HepG2 (cell line): Measurements from ENCODE around the gene LRRC55. TPM values are rescaled to one million over a fixed set of nuclear protein-coding genes. Genes with fewer than 3 reads are reported as not detected.

Source experiments
- ATAC-seq: fragments of 200-7000 bp; cut with Tn5 transposase; 3 replicates; pipeline ENCODE4 v1.9.1; 2020; ENCODE audit warnings: mild to moderate bottlenecking, moderate library complexity
- BruUV-seq: library from RNA; stranded (reverse); fragments of 400-500 nt; replicated peaks from 2 replicates; lab custom pipeline; 2021; lab: Mats Ljungman, UMichigan
- CTCF ChIA-PET: fragments of 300-600 bp; formaldehyde crosslinking; extraction: SDS; loops from one replicate; lab custom pipeline; 2021; ENCODE audit warnings: low total read pairs, inconsistent platforms, low intra/inter-chr PET ratio; lab: Yijun Ruan, JAX
- POLR2A ChIA-PET: fragments of 350-600 bp; sonication (Branson Sonifier 250); formaldehyde crosslinking; loops from one replicate; lab custom pipeline; 2020; ENCODE audit warnings: antibody characterized with exemption, inconsistent platforms; lab: Yijun Ruan, JAX
- DNase-seq: peaks from one replicate; pipeline ENCODE4 v3.0.0-alpha.2; 2015; ENCODE audit warnings: low spot score
- FAIRE-seq: peaks from 3 replicates; lab custom pipeline; 2011; peaks lifted over from hg19 to GRCh38; lab: Jason Lieb, UNC
- H2AFZ ChIP-seq: one replicate; pipeline ENCODE4 v1.6.1; 2011; ENCODE audit warnings: low read length, inconsistent platforms
- H3K27ac ChIP-seq: fragments of 300-600 bp; 3 replicates; pipeline ENCODE4 v1.8.0; 2011; ENCODE audit warnings: mixed run types, mild to moderate bottlenecking, mixed read lengths, low read length, inconsistent platforms; ENCODE audit not compliant: insufficient read depth; ENCODE audit errors: extremely low read length
- H3K27me3 ChIP-seq, 2 experiments: fragments of 200-600 bp in 1 of 2; 2 replicates in 1 of 2; 3 replicates in 1 of 2; pipeline versions ENCODE4 v1.6.0 to v1.8.0; 2011; ENCODE audit warnings: low read length in 2 of 2, mild to moderate bottlenecking in 2 of 2, moderate library complexity in 2 of 2, inconsistent platforms in 1 of 2; ENCODE audit not compliant: insufficient read depth in 2 of 2, control insufficient read depth in 1 of 2
- H3K36me3 ChIP-seq, 2 experiments: fragments of 200-600 bp in 1 of 2; replicated peaks in 1 of 2; 2 replicates in 1 of 2; 3 replicates in 1 of 2; pipeline versions ENCODE4 v1.5.1 to v1.8.0; 2011; ENCODE audit warnings: low read length in 2 of 2, inconsistent platforms in 1 of 2; ENCODE audit not compliant: insufficient read depth in 2 of 2, control insufficient read depth in 1 of 2
- H3K4me1 ChIP-seq: 2 replicates; pipeline ENCODE4 v1.5.1; 2012; ENCODE audit warnings: low read length, inconsistent platforms; ENCODE audit not compliant: insufficient read depth
- H3K4me2 ChIP-seq: 2 replicates; pipeline ENCODE4 v1.6.0; 2011; ENCODE audit warnings: low read depth, low read length, inconsistent platforms
- H3K4me3 ChIP-seq, 3 experiments: fragments of 200-600 bp in 1 of 3; sonication (generic), shearing (Covaris generic) in 1 of 3; replicated peaks in 1 of 3; 2 replicates each; pipeline ENCODE4 v1.5.1; 2011 to 2016; ENCODE audit warnings: low read length in 3 of 3, inconsistent platforms in 2 of 3, low read depth in 2 of 3, mild to moderate bottlenecking in 2 of 3, control low read depth in 1 of 3, mixed read lengths in 1 of 3; ENCODE audit not compliant: insufficient read depth in 1 of 3
- H3K79me2 ChIP-seq: one replicate; pipeline ENCODE4 v1.6.1; 2011; ENCODE audit warnings: low read length, inconsistent platforms; ENCODE audit not compliant: insufficient read depth
- H3K9ac ChIP-seq: 2 replicates; pipeline ENCODE4 v1.6.0; 2011; ENCODE audit warnings: mild to moderate bottlenecking, low read depth, low read length, inconsistent platforms; ENCODE audit not compliant: insufficient read depth
- H3K9me3 ChIP-seq: 2 replicates; pipeline ENCODE4 v1.5.1; 2012; ENCODE audit warnings: mild to moderate bottlenecking, low read length
- H4K20me1 ChIP-seq: 2 replicates; pipeline ENCODE4 v1.6.0; 2011; ENCODE audit warnings: inconsistent platforms, mild to moderate bottlenecking, low read length, moderate library complexity; ENCODE audit not compliant: insufficient read depth
- CCDC6 ChIP-seq: sonication (generic); formaldehyde crosslinking; IDR thresholded peaks from 2 replicates; pipeline ENCODE4 v1.8.1; 2022; ENCODE audit warnings: mild to moderate bottlenecking, missing genetic modification reagents, moderate library complexity
- GABPA ChIP-seq, 2 experiments: IDR thresholded peaks; 2 replicates each; pipeline ENCODE4 v1.6.1; 2011 to 2016; ENCODE audit warnings: low read depth in 2 of 2, low read length in 1 of 2, missing biosample characterization in 1 of 2, missing genetic modification characterization in 1 of 2
- MXI1 ChIP-seq: IDR thresholded peaks from 3 replicates; pipeline ENCODE4 v1.6.1; 2012; ENCODE audit warnings: low read depth, low read length, inconsistent platforms, borderline replicate concordance
- ZNF34 ChIP-seq: sonication (generic); formaldehyde crosslinking; IDR thresholded peaks from 2 replicates; pipeline ENCODE4 v1.4.0; 2020; ENCODE audit warnings: mild to moderate bottlenecking, missing genetic modification reagents, borderline replicate concordance
- ZNF563 ChIP-seq: sonication (generic); formaldehyde crosslinking; IDR thresholded peaks from 2 replicates; pipeline ENCODE4 v1.8.0; 2022; ENCODE audit warnings: mild to moderate bottlenecking, moderate library complexity, missing genetic modification reagents
- ZNF879 ChIP-seq: sonication (generic); formaldehyde crosslinking; IDR thresholded peaks from 2 replicates; pipeline ENCODE4 v1.8.1; 2023; ENCODE audit warnings: missing genetic modification reagents
- WGBS: methylation state at CpG from one replicate; pipeline ENCODE4 v1.1.6; 2017; ENCODE audit warnings: low lambda C conversion rate; 5-methylcytosine and 5-hydroxymethylcytosine counted together
- in situ Hi-C: cut with HindIII; loops from 2 replicates; pipeline ENCODE4 v1.10.0; 2017; ENCODE audit warnings: low pct_unique_long_range_greater_than_20kb; ENCODE audit not compliant: extremely low pct_ligation_motif_present
- intact Hi-C: fragments of 100-400 bp; cut with micrococcal nuclease; formaldehyde crosslinking; loops from one replicate; pipeline ENCODE4 v1.10.0; 2022; ENCODE audit not compliant: unreplicated experiment
- polyA plus RNA-seq, 8 experiments: library from polyadenylated mRNA; depleted of rRNA in 3 of 8; stranded (reverse) in 7 of 8; unstranded in 1 of 8; fragments of >200 nt; fragmentation: Illumina TruSeq in 4 of 8; extraction: Trizol in 4 of 8; gene quantifications; 2 replicates each; pipeline versions ENCODE4 v1.2.1 to v1.2.3, GENCODE V29; 2011 to 2016; ENCODE audit warnings: low read depth in 4 of 8, missing spikeins in 1 of 8, mixed read lengths in 1 of 8; ENCODE audit not compliant: insufficient read depth in 1 of 8
- total RNA-seq, 5 experiments: library from RNA; depleted of rRNA; stranded (reverse); fragments of >200 nt; fragmentation: Illumina TruSeq; extraction: Trizol; gene quantifications; 2 replicates each; pipeline ENCODE4 v1.2.3, GENCODE V29; 2016; ENCODE audit warnings: low read depth in 1 of 5
- TF ChIP-seq, protein P1 (sequence below): sonication (generic); formaldehyde crosslinking; IDR thresholded peaks from 2 replicates; pipeline ENCODE4 v1.4.0; 2020; ENCODE audit warnings: missing genetic modification reagents
- TF ChIP-seq, protein P2 (sequence below): sonication (generic); formaldehyde crosslinking; IDR thresholded peaks from 2 replicates; pipeline ENCODE4 v1.8.1; 2022; ENCODE audit warnings: low read depth, mild to moderate bottlenecking, missing genetic modification reagents
- TF ChIP-seq, protein P3 (sequence below): IDR thresholded peaks from 2 replicates; pipeline ENCODE4 v1.6.1; 2018; ENCODE audit warnings: missing genetic modification reagents
- TF ChIP-seq, protein P4 (sequence below): sonication (generic); formaldehyde crosslinking; IDR thresholded peaks from 2 replicates; pipeline ENCODE4 v1.9.0; 2021; ENCODE audit warnings: mild to moderate bottlenecking, missing genetic modification reagents
- TF ChIP-seq, protein P5 (sequence below): sonication (generic); formaldehyde crosslinking; IDR thresholded peaks from 2 replicates; pipeline ENCODE4 v1.5.0; 2020; ENCODE audit warnings: mild to moderate bottlenecking, missing genetic modification reagents, borderline replicate concordance

Gene LRRC55
- total and polyA plus RNA-seq, 2 of the 13 experiments (the other 11 are each of a cell fraction or from before 2014, with no cell fraction given), result not detected

DNA sequence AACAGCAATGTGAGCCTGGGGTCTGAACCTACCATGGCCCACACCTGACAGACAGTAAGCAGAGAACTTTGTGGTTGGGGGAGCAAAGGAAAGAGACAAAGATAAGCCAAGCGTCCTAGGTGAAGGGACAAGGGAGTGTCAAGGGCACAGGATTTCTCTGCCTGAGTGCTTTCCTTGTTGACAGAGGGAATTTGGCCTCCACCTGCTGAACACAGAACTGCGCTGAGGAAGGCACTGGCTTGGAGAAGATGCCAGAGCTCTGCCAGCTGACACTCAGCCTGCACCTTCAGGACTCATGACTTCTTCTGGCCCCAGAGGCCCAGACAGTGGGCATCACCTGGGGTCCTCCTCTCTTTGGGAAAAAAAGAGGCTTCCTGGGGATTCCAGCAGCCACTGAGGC lies 789 bp upstream of the LRRC55 start:
- peaks cover 0 to 23% of the 10 kb centered on the region in 2 experiments; a peak in 4 of 5 replicates for H3K27me3 ChIP-seq
- no peak for FAIRE-seq
- no peak for TF ChIP-seq MXI1
- TF ChIP-seq, protein P1, sequence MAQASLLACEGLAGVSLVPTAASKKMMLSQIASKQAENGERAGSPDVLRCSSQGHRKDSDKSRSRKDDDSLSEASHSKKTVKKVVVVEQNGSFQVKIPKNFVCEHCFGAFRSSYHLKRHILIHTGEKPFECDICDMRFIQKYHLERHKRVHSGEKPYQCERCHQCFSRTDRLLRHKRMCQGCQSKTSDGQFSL, result no peak
- TF ChIP-seq GABPA (IDR thresholded peaks at IDR 0.05; ENCODE audit: low read depth, low read length), result no peak
- TF ChIP-seq GABPA (CRISPR knock-in tag; IDR thresholded peaks at IDR 0.05; ENCODE audit: low read depth), result no peak
- TF ChIP-seq ZNF563 (CRISPR knock-in tag), result no peak
- TF ChIP-seq, protein P2, sequence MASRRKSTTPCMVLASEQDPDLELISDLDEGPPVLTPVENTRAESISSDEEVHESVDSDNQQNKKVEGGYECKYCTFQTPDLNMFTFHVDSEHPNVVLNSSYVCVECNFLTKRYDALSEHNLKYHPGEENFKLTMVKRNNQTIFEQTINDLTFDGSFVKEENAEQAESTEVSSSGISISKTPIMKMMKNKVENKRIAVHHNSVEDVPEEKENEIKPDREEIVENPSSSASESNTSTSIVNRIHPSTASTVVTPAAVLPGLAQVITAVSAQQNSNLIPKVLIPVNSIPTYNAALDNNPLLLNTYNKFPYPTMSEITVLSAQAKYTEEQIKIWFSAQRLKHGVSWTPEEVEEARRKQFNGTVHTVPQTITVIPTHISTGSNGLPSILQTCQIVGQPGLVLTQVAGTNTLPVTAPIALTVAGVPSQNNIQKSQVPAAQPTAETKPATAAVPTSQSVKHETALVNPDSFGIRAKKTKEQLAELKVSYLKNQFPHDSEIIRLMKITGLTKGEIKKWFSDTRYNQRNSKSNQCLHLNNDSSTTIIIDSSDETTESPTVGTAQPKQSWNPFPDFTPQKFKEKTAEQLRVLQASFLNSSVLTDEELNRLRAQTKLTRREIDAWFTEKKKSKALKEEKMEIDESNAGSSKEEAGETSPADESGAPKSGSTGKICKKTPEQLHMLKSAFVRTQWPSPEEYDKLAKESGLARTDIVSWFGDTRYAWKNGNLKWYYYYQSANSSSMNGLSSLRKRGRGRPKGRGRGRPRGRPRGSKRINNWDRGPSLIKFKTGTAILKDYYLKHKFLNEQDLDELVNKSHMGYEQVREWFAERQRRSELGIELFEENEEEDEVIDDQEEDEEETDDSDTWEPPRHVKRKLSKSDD (CRISPR knock-in tag), result no peak
- no peak for TF ChIP-seq CCDC6 (CRISPR knock-in tag)
- TF ChIP-seq, protein P3, sequence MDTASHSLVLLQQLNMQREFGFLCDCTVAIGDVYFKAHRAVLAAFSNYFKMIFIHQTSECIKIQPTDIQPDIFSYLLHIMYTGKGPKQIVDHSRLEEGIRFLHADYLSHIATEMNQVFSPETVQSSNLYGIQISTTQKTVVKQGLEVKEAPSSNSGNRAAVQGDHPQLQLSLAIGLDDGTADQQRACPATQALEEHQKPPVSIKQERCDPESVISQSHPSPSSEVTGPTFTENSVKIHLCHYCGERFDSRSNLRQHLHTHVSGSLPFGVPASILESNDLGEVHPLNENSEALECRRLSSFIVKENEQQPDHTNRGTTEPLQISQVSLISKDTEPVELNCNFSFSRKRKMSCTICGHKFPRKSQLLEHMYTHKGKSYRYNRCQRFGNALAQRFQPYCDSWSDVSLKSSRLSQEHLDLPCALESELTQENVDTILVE (CRISPR knock-in tag), result no peak
- no peak for TF ChIP-seq ZNF34 (CRISPR knock-in tag)
- TF ChIP-seq, protein P4, sequence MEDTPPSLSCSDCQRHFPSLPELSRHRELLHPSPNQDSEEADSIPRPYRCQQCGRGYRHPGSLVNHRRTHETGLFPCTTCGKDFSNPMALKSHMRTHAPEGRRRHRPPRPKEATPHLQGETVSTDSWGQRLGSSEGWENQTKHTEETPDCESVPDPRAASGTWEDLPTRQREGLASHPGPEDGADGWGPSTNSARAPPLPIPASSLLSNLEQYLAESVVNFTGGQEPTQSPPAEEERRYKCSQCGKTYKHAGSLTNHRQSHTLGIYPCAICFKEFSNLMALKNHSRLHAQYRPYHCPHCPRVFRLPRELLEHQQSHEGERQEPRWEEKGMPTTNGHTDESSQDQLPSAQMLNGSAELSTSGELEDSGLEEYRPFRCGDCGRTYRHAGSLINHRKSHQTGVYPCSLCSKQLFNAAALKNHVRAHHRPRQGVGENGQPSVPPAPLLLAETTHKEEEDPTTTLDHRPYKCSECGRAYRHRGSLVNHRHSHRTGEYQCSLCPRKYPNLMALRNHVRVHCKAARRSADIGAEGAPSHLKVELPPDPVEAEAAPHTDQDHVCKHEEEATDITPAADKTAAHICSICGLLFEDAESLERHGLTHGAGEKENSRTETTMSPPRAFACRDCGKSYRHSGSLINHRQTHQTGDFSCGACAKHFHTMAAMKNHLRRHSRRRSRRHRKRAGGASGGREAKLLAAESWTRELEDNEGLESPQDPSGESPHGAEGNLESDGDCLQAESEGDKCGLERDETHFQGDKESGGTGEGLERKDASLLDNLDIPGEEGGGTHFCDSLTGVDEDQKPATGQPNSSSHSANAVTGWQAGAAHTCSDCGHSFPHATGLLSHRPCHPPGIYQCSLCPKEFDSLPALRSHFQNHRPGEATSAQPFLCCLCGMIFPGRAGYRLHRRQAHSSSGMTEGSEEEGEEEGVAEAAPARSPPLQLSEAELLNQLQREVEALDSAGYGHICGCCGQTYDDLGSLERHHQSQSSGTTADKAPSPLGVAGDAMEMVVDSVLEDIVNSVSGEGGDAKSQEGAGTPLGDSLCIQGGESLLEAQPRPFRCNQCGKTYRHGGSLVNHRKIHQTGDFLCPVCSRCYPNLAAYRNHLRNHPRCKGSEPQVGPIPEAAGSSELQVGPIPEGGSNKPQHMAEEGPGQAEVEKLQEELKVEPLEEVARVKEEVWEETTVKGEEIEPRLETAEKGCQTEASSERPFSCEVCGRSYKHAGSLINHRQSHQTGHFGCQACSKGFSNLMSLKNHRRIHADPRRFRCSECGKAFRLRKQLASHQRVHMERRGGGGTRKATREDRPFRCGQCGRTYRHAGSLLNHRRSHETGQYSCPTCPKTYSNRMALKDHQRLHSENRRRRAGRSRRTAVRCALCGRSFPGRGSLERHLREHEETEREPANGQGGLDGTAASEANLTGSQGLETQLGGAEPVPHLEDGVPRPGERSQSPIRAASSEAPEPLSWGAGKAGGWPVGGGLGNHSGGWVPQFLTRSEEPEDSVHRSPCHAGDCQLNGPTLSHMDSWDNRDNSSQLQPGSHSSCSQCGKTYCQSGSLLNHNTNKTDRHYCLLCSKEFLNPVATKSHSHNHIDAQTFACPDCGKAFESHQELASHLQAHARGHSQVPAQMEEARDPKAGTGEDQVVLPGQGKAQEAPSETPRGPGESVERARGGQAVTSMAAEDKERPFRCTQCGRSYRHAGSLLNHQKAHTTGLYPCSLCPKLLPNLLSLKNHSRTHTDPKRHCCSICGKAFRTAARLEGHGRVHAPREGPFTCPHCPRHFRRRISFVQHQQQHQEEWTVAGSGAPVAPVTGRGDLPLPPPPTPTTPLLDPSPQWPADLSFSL (CRISPR knock-in tag), result no peak
- no peak for TF ChIP-seq ZNF879 (CRISPR knock-in tag)
- TF ChIP-seq, protein P5, sequence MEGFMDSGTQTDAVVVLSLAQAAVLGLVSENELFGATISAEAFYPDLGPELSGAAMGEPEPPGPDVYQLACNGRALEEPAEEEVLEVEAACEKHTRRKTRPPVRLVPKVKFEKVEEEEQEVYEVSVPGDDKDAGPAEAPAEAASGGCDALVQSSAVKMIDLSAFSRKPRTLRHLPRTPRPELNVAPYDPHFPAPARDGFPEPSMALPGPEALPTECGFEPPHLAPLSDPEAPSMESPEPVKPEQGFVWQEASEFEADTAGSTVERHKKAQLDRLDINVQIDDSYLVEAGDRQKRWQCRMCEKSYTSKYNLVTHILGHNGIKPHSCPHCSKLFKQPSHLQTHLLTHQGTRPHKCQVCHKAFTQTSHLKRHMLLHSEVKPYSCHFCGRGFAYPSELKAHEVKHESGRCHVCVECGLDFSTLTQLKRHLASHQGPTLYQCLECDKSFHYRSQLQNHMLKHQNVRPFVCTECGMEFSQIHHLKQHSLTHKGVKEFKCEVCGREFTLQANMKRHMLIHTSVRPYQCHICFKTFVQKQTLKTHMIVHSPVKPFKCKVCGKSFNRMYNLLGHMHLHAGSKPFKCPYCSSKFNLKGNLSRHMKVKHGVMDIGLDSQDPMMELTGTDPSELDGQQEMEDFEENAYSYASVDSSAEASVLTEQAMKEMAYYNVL (CRISPR knock-in tag), result no peak

More for the DNA sequence above, 789 bp upstream of the LRRC55 start:
- H3K9me3 ChIP-seq, result no peaks in the 10 kb centered on the region
- intact Hi-C loops, result no loop called here
- POLR2A ChIA-PET, result no interaction called here
- no peak overlapping the region for H2AFZ ChIP-seq
- no peaks in the 10 kb centered on the region for H3K79me2 ChIP-seq
- no peaks in the 10 kb centered on the region for H3K36me3 ChIP-seq
- WGBS, result 7% methylated on average over 1 of the region's 2 CpGs
- no peak for DNase-seq
- no peak for ATAC-seq
- CTCF ChIA-PET, result no interaction called here
- no peak overlapping the region for H3K9ac ChIP-seq
- no peaks in the 10 kb centered on the region for H3K4me1 ChIP-seq
- in situ Hi-C loops, result no loop called here
- no peak overlapping the region for H3K4me3 ChIP-seq
- H3K4me2 ChIP-seq, result no peak overlapping the region
- H3K27ac ChIP-seq, result no peak overlapping the region
- no peaks in the 10 kb centered on the region for H4K20me1 ChIP-seq
- BruUV-seq, result no TSS peak
